Hepatocyte (in vitro differentiated cells): ENCODE measurements around the gene GABRP.

Experiments used
- CTCF ChIP-seq: fragments of 200-600 bp; sonication (generic); IDR thresholded peaks from 2 replicates; pipeline ENCODE4 v1.5.1; 2016; ENCODE audit warnings: antibody characterized with exemption, mild to moderate bottlenecking; ENCODE audit not compliant: poor library complexity
- EZH2 ChIP-seq: fragments of 200-600 bp; sonication (generic); IDR thresholded peaks from 2 replicates; pipeline ENCODE4 v1.6.1; 2016; ENCODE audit warnings: antibody characterized with exemption, mild to moderate bottlenecking, borderline replicate concordance
- EZH2phosphoT487 ChIP-seq: fragments of 200-600 bp; sonication (generic); IDR thresholded peaks from one replicate; pipeline ENCODE4 v1.6.1; 2018; ENCODE audit warnings: antibody characterized with exemption, mild to moderate bottlenecking, low read depth, moderate library complexity; ENCODE audit not compliant: unreplicated experiment, severe bottlenecking

DNA sequence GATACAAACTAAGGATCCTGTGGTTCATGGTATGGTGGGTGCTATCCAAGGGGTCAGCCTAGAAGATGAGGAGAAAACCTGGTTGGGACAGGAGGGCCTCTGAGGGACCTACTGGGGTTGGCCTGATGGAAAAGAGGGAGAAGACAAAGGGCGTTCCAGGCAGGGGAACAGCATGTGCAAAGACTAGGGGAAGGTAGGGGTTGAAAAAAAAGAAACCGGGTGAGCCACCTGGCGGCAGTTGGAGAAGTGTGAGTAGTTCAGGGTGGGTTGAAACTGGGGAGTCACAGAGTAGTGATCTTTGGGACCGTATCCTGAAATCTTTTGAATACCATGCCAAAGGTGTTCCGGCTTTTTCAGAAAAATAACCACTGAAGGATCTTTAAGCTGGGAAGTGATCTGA lies 8.7 kb upstream of the GABRP start:
- no peak for TF ChIP-seq CTCF
- no peak for TF ChIP-seq EZH2phosphoT487
- no peak for TF ChIP-seq EZH2
